ENCODE results near the gene ARHGEF38. TPM values are rescaled to one million over a fixed set of nuclear protein-coding genes. Genes with fewer than 3 reads are reported as not detected.

ARHGEF38 gene
- total RNA-seq, 2 donors from 2014 or later: 22.4 to 24.6 TPM

- H3K9me3 ChIP-seq: no peaks in the 10 kb centered on the region
- WGBS, 2 donors: 80 to 94% methylated on average over 7 to 8 of the region's 8 CpGs
- intact Hi-C loops (cut with DNase I): no loop called here
- H3K36me3 ChIP-seq (replicated peaks in 1 of 2; ENCODE audit: insufficient read depth in 1 of 2, low read depth in 2 of 2): no peaks in the 10 kb centered on the region
- H3K4me3 ChIP-seq: no peak overlapping the region
- DNase-seq (no peak), ATAC-seq (no peak)
- H3K27me3 ChIP-seq: no peaks in the 10 kb centered on the region
- TF ChIP-seq CTCF (IDR thresholded peaks at IDR 0.05): no peak
- no peak for TF ChIP-seq POLR2A (IDR thresholded peaks at IDR 0.05)
- H3K4me1 ChIP-seq: no peaks in the 10 kb centered on the region
- no peak overlapping the region for H3K27ac ChIP-seq
These were observed 25.3 kb upstream of the ARHGEF38 start for GRCh38 chr4:105527081-105527480.

- Histone ChIP-seq H3K27me3 (no peaks in the 10 kb centered on the region), H3K27ac (no peak overlapping the region), H3K9me3 (no peaks in the 10 kb centered on the region), H3K4me1 (peaks cover 9% of the 10 kb centered on the region), H3K4me3 (no peak overlapping the region), H3K36me3 (replicated peaks in 1 of 2; ENCODE audit: insufficient read depth in 1 of 2, low read depth in 2 of 2) (no peaks in the 10 kb centered on the region)
- 84 to 100% methylated on average over 1 of the region's 1 CpG for WGBS, 2 donors
- ATAC-seq (no peak), DNase-seq (no peak)
- TF ChIP-seq CTCF (IDR thresholded peaks at IDR 0.05) (no peak), POLR2A (IDR thresholded peaks at IDR 0.05) (no peak)
- intact Hi-C loops (cut with DNase I): no loop called here
These were observed 15.8 kb upstream of the ARHGEF38 start for GRCh38 chr4:105536601-105537000.

GRCh38 chr4:105541420-105541819 lies 11.0 kb upstream of the ARHGEF38 start:
- Histone ChIP-seq H3K27ac (peak overlapping the region; percentile 37 to 73 (median 62)), H3K4me3 (no peak overlapping the region), H3K27me3 (no peaks in the 10 kb centered on the region), H3K9me3 (no peaks in the 10 kb centered on the region), H3K4me1 (peaks cover 39% of the 10 kb centered on the region), H3K36me3 (replicated peaks in 1 of 2; ENCODE audit: insufficient read depth in 1 of 2, low read depth in 2 of 2) (no peaks in the 10 kb centered on the region)
- DNase-seq (peak in 2 of 4 donors; percentile 14 to 16), ATAC-seq (peak; percentile 78)
- 24 to 33% methylated on average over 4 of the region's 4 CpGs for WGBS, 2 donors
- intact Hi-C loops (cut with DNase I): no loop called here
- no peak for TF ChIP-seq POLR2A (IDR thresholded peaks at IDR 0.05)
- TF ChIP-seq CTCF (IDR thresholded peaks at IDR 0.05): no peak

- ATAC-seq (peak; percentile 64), DNase-seq (no peak)
- WGBS, 2 donors: 42 to 54% methylated on average over 3 of the region's 3 CpGs
- Histone ChIP-seq H3K4me1 (peaks cover 39% of the 10 kb centered on the region), H3K36me3 (replicated peaks in 1 of 2; ENCODE audit: insufficient read depth in 1 of 2, low read depth in 2 of 2) (no peaks in the 10 kb centered on the region), H3K27ac (peak overlapping the region in 3 of 4 donors; percentile 61 to 73 (median 62)), H3K27me3 (no peaks in the 10 kb centered on the region), H3K4me3 (no peak overlapping the region), H3K9me3 (no peaks in the 10 kb centered on the region)
- no peak for TF ChIP-seq POLR2A (IDR thresholded peaks at IDR 0.05)
- TF ChIP-seq CTCF (IDR thresholded peaks at IDR 0.05): no peak
- intact Hi-C loops (cut with DNase I): no loop called here
These were observed 10.4 kb upstream of the ARHGEF38 start for GRCh38 chr4:105542039-105542438.

GRCh38 chr4:105543346-105543745 lies 9.1 kb upstream of the ARHGEF38 start:
- TF ChIP-seq POLR2A (IDR thresholded peaks at IDR 0.05): no peak
- TF ChIP-seq CTCF (IDR thresholded peaks at IDR 0.05): no peak
- Histone ChIP-seq H3K36me3 (replicated peaks in 1 of 2; ENCODE audit: insufficient read depth in 1 of 2, low read depth in 2 of 2) (no peaks in the 10 kb centered on the region), H3K27ac (peak overlapping the region in 1 of 4 donors; percentile 45), H3K9me3 (no peaks in the 10 kb centered on the region), H3K27me3 (no peaks in the 10 kb centered on the region), H3K4me1 (peaks cover 39% of the 10 kb centered on the region), H3K4me3 (no peak overlapping the region)
- DNase-seq (no peak), ATAC-seq (no peak)
- intact Hi-C loops (cut with DNase I): no loop called here

Data from body of pancreas (tissue), 4 donors.